ENCODE data around the gene CCDC69.
"Not testable (repeated sequence)": the region's sequence is repeated elsewhere in the genome, so short reads cannot be mapped to it uniquely, and the experiment has no call there.

Gene CCDC69, protein sequence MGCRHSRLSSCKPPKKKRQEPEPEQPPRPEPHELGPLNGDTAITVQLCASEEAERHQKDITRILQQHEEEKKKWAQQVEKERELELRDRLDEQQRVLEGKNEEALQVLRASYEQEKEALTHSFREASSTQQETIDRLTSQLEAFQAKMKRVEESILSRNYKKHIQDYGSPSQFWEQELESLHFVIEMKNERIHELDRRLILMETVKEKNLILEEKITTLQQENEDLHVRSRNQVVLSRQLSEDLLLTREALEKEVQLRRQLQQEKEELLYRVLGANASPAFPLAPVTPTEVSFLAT

GRCh38 chr5:151223447-151224264 lies at the start of gene CCDC69:
TSS of gene CCDC69 (minus strand) at chr5:151224092. CDS start at chr5:151223970, 122 bp downstream.
- peak; percentile 53 for DNase-seq

GRCh38 chr5:151271336-151271735 lies 47.4 kb upstream of the CCDC69 start:
- DNase-seq = no peak

DNA sequence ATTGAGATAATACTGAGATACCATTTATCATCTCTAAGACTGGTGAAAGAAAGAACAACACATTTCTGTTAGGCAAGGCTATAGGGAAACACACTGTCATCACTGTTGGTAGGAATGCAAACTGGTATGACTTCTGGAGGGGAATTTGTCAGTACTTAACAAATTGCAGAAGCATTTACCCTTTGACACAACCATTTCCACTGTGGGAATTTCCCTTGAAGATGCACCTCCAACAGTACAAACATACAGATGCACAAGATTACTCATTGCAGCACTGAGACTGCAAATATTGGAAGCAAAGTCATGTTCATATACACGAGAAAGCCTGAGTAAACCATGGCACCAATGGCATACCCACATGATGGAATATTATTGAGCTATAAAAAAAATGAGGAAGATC lies 46.7 kb upstream of the CCDC69 start:
- no peak for DNase-seq

DNA sequence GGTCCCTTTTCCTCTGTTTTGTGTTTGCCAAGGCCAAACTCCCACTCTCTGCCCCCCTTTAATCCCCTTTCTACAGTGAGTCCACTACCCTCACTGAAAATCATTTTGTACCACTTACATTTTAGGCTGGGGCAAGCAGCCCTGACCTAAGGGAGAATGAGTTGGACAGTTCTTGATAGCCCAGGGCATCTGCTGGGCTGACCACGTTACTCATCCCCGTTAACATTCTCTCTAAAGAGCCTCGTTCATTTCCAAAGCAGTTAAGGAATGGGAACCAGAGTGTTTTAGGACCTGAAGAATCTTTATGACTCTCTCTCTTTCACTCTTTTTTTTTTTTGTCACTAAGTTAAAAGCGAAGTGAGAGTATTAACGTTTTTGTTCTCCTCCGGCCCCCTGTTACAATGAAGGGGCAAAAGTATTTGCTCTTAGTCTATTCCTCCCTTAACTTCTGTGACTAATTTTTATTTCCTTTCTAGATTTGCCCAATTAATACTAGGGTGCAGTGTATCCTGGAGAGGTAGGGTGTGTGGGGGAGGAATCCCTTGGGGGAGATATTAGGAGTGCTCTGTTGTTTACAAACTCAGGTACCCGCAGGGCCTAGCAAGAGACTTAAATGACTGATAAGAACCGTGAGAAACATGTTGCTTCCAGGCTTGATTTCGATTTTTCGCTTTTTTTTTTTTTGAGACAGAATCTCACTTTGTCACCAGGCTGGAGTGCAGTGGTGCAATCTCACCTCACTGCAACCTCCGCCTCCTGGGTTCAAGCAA lies 43.8 kb upstream of the CCDC69 start:
- no peak for DNase-seq

- DNase-seq = no peak
These were observed 40.2 kb upstream of the CCDC69 start for GRCh38 chr5:151264113-151264512.

- DNase-seq = no peak
These were observed 38.6 kb upstream of the CCDC69 start for GRCh38 chr5:151262532-151262931.

DNA sequence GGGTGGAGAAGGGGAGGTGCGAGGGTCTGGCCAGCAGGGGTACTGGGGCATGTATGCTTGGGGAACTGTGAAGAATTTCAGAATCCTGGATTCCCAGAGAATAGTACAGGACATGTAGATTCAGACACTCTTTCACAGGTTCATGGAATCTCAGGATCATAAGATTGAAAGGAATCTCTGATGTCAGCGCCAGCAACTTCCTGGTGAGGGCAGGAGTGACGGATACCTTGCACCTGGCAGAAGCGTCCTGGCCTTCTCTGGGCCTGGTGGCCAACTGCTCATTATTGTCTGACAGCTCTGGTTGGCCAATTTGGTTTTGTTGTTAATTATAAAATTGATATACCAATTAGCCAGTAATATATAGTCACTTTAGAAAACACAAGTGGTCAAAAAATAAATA lies 36.0 kb upstream of the CCDC69 start:
- no peak for DNase-seq

GRCh38 chr5:151258816-151259215 lies 34.9 kb upstream of the CCDC69 start:
- no peak for DNase-seq

GRCh38 chr5:151258201-151258611 lies 34.3 kb upstream of the CCDC69 start:
- no peak for DNase-seq

GRCh38 chr5:151257731-151258181 lies 33.9 kb upstream of the CCDC69 start:
- no peak for DNase-seq

DNA sequence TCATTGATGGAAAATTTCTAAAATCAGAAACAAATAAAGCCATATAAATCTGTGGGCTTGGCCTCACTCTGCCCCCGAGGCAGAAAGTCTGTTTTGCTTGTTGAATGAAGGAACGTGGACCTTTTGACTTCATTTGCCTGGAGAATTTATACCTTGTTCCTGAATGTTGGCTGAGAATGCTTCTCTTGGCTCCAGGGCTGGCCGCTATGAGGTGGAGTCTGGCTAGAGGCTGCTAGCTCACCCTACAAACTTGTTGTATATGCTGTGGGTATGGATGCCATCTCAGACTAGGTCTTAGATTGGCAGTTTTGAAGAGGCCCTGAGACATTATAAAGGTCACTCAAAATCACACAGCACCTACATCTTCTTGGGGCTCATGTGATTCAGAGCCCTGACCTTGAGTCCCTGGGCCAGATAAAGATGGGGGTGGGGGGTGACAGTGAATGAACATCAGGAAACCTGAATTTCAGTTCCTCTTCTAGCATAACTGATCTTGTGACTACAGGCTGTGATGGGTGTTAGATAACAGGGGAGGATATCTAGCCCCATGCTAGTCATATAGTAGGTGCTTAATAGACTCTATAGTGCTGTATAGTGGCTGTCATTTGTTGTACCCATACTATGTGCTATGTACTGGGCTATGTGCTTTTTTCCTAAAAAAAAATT lies 31.9 kb upstream of the CCDC69 start:
- no peak for DNase-seq

- DNase-seq = not testable (repeated sequence)
These were observed 31.1 kb upstream of the CCDC69 start for GRCh38 chr5:151254990-151255389.

DNA sequence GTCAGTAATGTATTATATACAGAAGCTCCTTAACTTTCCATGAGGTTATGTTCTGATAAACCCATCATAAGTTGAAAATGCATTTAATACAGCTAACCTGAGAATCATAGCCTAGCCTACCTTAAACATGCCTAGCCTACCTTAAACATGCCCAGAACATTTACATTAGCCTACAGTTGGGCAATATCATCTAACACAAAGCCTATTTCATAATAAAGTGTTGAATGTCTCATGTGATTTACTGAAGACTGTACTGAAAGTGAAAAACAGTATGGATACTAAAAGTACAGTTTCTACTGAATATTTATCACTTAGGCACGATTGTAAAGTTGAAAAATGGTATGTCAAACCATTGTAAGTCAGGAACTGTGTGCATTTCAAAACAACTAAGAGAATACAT lies 30.7 kb upstream of the CCDC69 start:
- DNase-seq = no peak

DNA sequence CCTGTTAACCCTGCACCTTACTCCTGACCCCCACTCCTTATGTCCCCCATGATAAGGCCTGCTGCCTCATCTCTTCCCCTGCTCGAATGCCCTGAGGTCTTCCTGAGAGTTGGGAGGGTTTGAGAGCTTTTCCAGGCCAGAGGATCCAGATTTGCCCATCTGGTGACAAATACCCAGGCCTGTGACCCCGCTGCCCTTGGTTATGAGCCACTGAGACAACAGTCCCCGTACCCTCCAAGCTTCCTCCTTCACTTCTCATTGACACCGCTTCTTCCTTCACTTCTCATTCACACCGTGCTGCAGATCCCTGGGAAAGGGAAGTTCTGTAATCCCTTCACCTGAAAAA lies 29.7 kb upstream of the CCDC69 start:
- no peak for DNase-seq

GRCh38 chr5:151252762-151253604 lies 29.1 kb upstream of the CCDC69 start, which contains the start of gene GM2A:
TSS of gene GM2A (plus strand) at chr5:151253185. CDS start at chr5:151253217, 32 bp downstream.
- DNase-seq = peak; percentile 98

DNA sequence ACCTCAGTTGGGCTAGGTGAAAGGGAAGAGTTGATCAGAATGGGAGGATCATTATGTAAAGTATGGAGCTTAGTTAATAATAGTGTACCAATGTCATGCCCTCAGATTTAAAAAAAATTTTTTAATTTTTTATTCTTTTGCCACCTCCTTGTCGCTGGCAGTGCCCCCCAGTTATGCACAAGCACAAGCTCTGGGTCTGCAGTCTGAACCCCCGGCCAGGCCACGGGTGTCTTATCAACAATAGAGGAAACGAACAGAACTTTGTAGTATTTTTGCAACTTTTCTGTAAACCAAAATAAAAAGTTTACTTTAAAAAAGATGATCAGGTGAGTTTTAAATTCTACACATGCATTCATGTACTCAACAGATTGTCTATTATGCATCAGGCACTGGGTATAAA lies 27.7 kb upstream of the CCDC69 start:
- no peak for DNase-seq

GRCh38 chr5:151251001-151251551 lies 27.2 kb upstream of the CCDC69 start:
- no peak for DNase-seq

DNA sequence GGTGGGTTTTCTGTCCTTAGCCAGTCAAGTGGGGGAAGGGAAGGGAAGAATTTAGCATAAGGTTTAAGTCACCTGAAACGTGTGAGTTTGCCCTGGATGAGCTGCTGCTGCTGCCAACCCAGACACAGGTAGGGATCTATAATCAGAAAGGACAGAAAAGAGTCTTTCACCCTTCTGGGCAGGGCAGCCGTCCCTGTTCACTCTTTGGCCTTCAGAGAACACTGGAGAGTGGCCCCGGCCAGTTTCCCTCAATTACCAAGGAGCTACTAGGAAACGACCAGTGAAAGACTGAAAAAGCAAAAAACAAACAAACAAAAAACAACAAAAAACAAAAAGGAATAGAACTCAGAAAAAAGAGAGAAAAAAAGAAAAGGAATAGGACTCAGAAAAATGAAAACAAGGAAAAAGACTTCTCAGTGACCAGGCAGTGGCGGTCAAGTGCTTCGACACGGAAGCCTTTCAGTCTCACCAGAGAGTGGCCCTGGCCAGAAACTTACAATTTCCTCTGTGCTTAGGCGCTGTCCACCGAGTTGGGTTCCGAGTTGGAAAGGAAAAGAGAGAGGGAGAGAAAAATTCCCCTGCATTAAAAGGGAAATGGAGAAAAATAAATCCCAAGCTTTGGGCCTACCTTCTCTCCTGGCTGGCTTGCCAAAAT lies 26.6 kb upstream of the CCDC69 start:
- DNase-seq = no peak

DNA sequence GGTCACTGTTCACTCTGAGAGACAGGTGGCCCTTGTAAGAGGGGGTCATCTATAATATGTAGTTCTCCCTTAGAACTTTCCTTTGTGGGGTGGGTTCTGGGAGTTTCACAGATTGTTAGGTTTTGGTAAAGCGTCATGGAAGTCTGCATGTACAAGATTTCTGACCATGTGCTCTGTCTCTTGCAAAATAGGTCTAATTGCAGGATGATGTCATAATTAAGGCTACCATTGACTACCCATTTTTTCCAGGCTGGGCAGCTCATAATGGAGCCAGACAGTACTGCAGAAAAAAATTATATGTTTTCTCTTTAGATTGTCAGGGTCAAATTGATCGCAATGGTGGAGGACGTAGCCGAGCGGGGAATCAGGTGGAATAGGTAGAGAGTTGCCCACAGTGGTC lies 25.4 kb upstream of the CCDC69 start:
- no peak for DNase-seq

GRCh38 chr5:151248651-151249050 lies 24.8 kb upstream of the CCDC69 start:
- DNase-seq = no peak

DNA sequence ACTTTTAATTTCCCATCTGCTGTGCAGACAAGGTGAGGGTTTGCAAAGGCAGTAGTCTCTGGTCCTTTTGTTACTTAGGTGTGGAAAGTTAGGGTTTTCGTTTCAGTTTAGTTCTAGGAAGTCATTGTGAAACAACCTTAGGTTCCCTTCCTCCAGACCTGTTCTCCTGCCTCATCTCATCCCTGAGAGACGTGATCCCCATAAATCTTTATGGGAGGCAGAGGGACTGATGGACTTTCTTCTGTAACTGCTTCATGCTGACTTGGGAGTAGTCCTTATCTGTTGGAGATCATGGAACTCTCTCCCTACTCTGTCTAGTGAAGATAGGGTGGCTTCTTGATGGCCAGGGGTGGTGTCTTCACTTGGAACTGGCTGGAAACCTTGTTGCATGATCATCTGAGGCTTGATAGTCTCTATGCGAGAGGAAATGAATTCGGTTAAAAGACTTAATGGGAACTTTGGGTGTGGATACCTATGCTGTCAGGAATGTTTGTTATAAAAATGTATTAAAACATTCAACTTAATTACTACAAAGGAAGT lies 21.9 kb upstream of the CCDC69 start:
- DNase-seq = no peak

Data from activated gamma-delta T cell treated with Interleukin-2 at 50 U/mL for 16 hours (primary cell).